Liver (tissue), 9 donors: ENCODE data around the gene DAPK1. TPM values are rescaled to one million over a fixed set of nuclear protein-coding genes. Genes with fewer than 3 reads are reported as not detected.

Source experiments
- DNase-seq: peaks from one replicate; pipeline ENCODE4 v3.0.0-alpha.2; 2017; ENCODE audit warnings: low spot score
- H3K27ac ChIP-seq, 2 donors: one replicate each; pipeline ENCODE4 v1.7.0; 2013; ENCODE audit warnings: inconsistent platforms in 2 of 2, low read length in 2 of 2, control low read depth in 1 of 2, low read depth in 1 of 2, mild to moderate bottlenecking in 1 of 2
- H3K27me3 ChIP-seq, 4 donors: one replicate each; pipeline versions ENCODE4 v1.6.1 to v1.7.0; 2013; ENCODE audit warnings: low read length in 3 of 4, inconsistent platforms in 1 of 4, mild to moderate bottlenecking in 1 of 4, moderate library complexity in 1 of 4; ENCODE audit not compliant: control insufficient read depth in 4 of 4, insufficient read depth in 4 of 4
- H3K36me3 ChIP-seq, 4 donors: one replicate each; pipeline versions ENCODE4 v1.6.1 to v1.7.0; 2013; ENCODE audit warnings: low read length in 3 of 4, mild to moderate bottlenecking in 3 of 4, low read depth in 1 of 4, moderate library complexity in 1 of 4; ENCODE audit not compliant: control insufficient read depth in 4 of 4, insufficient read depth in 3 of 4
- H3K4me1 ChIP-seq, 4 donors: one replicate each; pipeline versions ENCODE4 v1.6.1 to v1.7.0; 2013; ENCODE audit warnings: low read length in 3 of 4, mild to moderate bottlenecking in 3 of 4, moderate library complexity in 1 of 4; ENCODE audit not compliant: control insufficient read depth in 4 of 4, insufficient read depth in 4 of 4
- H3K4me3 ChIP-seq, 3 donors: one replicate each; pipeline versions ENCODE4 v1.6.1 to v1.7.0; 2013; ENCODE audit warnings: low read length in 3 of 3, control low read depth in 1 of 3, low read depth in 1 of 3, mild to moderate bottlenecking in 1 of 3
- H3K9ac ChIP-seq, 2 donors: one replicate each; pipeline ENCODE4 v1.7.0; 2013; ENCODE audit warnings: low read length in 2 of 2, mild to moderate bottlenecking in 2 of 2, moderate library complexity in 2 of 2, control low read depth in 1 of 2, low read depth in 1 of 2
- H3K9me3 ChIP-seq, 4 donors: one replicate each; pipeline versions ENCODE4 v1.6.1 to v1.7.0; 2013; ENCODE audit warnings: low read length in 3 of 4; ENCODE audit not compliant: control insufficient read depth in 4 of 4
- HNF4A ChIP-seq, 2 donors: conservative IDR thresholded peaks; 2 replicates each; pipeline ENCODE4 v1.6.1; 2016; ENCODE audit warnings: antibody characterized with exemption in 2 of 2, mild to moderate bottlenecking in 2 of 2
- JUND ChIP-seq, 2 donors: IDR thresholded peaks; 2 replicates each; pipeline ENCODE4 v1.6.1; 2016; ENCODE audit warnings: antibody characterized with exemption in 2 of 2
- NR2F2 ChIP-seq: IDR thresholded peaks from 2 replicates; pipeline ENCODE4 v1.6.1; 2016; ENCODE audit warnings: antibody characterized with exemption
- RAD21 ChIP-seq, 2 donors: IDR thresholded peaks; 2 replicates each; pipeline ENCODE4 v1.6.1; 2016; ENCODE audit warnings: antibody characterized with exemption in 2 of 2, mild to moderate bottlenecking in 2 of 2
- REST ChIP-seq: IDR thresholded peaks from 2 replicates; pipeline ENCODE4 v1.6.1; 2016; ENCODE audit warnings: antibody characterized with exemption, mild to moderate bottlenecking
- RXRA ChIP-seq, 2 donors: IDR thresholded peaks; 2 replicates each; pipeline ENCODE4 v1.6.1; 2017 to 2018; ENCODE audit warnings: antibody characterized with exemption in 2 of 2, mild to moderate bottlenecking in 1 of 2
- SP1 ChIP-seq: IDR thresholded peaks from 2 replicates; pipeline ENCODE4 v1.6.1; 2018; ENCODE audit warnings: antibody characterized with exemption, mild to moderate bottlenecking
- YY1 ChIP-seq: IDR thresholded peaks from 2 replicates; pipeline ENCODE4 v1.6.1; 2016; ENCODE audit warnings: antibody characterized with exemption, mild to moderate bottlenecking
- WGBS: extraction: QIAGEN DNeasy Blood & Tissue Kit; methylation state at CpG from one replicate; pipeline ENCODE4 v1.1.7; 2013; 5-methylcytosine and 5-hydroxymethylcytosine counted together
- polyA plus RNA-seq, 2 donors: library from polyadenylated mRNA; stranded (reverse) in 1 of 2; unstranded in 1 of 2; fragments of 200-250 nt in 1 of 2; fragments of >200 nt in 1 of 2; fragmentation: Nextera tagmentation in 1 of 2; extraction: Ambion mirVana in 1 of 2; gene quantifications; one replicate each; pipeline versions ENCODE4 v1.2.1 to v1.2.3, GENCODE V29; 2013 to 2015
- total RNA-seq, 2 donors: library from RNA; depleted of rRNA; stranded (reverse); fragments of >200 nt; gene quantifications; one replicate each; pipeline ENCODE4 v1.2.3, GENCODE V29; 2014
- donor health status: healthy.
- donor health status: healthy.
- donor health status: healthy.
- donor health status: healthy.
- donor health status: healthy.

Gene DAPK1
- total and polyA plus RNA-seq, 4 donors, result 14.0 to 40.8 (median 21.8) TPM

- H3K9me3 ChIP-seq, result no peaks in the 10 kb centered on the region
- H3K36me3 ChIP-seq, result no peaks in the 10 kb centered on the region
- WGBS, result 56% methylated on average over 7 of the region's 7 CpGs
- no peak for DNase-seq
- peak overlapping the region; percentile 22 to 29 for H3K27ac ChIP-seq
- TF ChIP-seq JUND (IDR thresholded peaks at IDR 0.05), result no peak
- no peak for TF ChIP-seq HNF4A (conservative IDR thresholded peaks at IDR 0.05)
- TF ChIP-seq SP1, result peak; percentile 13
- peak; percentile 71 for TF ChIP-seq NR2F2
- TF ChIP-seq RXRA (IDR thresholded peaks at IDR 0.05), result peak; percentile 25 to 30
- no peaks in the 10 kb centered on the region for H3K27me3 ChIP-seq
- peaks cover 14 to 78% (median 56%) of the 10 kb centered on the region in 4 donors for H3K4me1 ChIP-seq
- H3K9ac ChIP-seq, result no peak overlapping the region
- no peak overlapping the region for H3K4me3 ChIP-seq
Observed at GRCh38 chr9:87596862-87597261, 99.2 kb downstream of the DAPK1 start.

- no peak for DNase-seq
- H3K27me3 ChIP-seq, result no peaks in the 10 kb centered on the region
Observed at GRCh38 chr9:87597710-87598443, 100.2 kb downstream of the DAPK1 start.

DNA sequence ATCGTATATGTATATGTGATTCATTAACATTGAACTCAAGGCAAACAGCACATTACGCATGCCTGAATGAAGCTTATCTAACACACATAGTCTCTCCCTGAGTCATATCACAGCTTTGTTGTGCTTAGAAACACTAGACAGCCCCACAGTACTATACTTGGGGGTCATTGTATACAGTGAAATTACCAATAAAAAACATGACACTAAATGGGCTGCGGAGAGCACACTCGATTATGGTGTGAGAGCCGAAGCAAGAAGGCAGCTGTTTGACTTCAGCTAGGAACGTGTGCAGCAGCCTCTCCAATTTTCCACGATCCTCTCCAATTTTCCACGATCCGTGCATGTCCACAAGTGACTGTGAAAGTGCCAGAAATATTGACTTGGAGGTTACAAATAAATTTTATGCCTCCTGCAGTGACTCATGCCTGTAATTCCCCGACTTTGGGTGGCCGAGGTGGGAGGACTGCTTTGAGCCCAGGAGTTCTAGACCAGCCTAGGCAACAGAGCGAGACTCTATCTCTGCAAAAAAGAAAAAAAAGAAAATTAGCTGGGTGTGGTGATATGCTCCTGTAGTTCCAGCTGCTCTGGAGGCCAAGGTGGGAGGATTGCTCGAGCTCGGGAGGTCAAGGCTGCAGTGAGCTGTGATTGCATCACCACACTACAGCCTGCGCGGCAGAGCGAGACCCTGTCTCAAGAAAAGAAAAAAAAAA lies 102.4 kb downstream of the DAPK1 start:
- Histone ChIP-seq H3K9ac (no peak overlapping the region), H3K27ac (peak overlapping the region in 1 of 2 donors; percentile 6), H3K4me1 (peaks cover 5 to 52% (median 36%) of the 10 kb centered on the region in 4 donors), H3K27me3 (no peaks in the 10 kb centered on the region), H3K36me3 (peaks cover 0 to 3% (median 1%) of the 10 kb centered on the region in 4 donors), H3K4me3 (no peak overlapping the region), H3K9me3 (no peaks in the 10 kb centered on the region)
- no peak for TF ChIP-seq REST
- TF ChIP-seq JUND (IDR thresholded peaks at IDR 0.05), result peak; percentile 12 to 23
- peak; percentile 51 for TF ChIP-seq NR2F2
- TF ChIP-seq RAD21 (IDR thresholded peaks at IDR 0.05), result no peak
- 69% methylated on average over 17 of the region's 17 CpGs for WGBS
- DNase-seq, result no peak

More at GRCh38 chr9:87597710-87598443, 100.2 kb downstream of the DAPK1 start:
- Histone ChIP-seq H3K4me1 (peaks cover 9 to 68% (median 48%) of the 10 kb centered on the region in 4 donors), H3K27ac (peak overlapping the region in 1 of 2 donors; percentile 41), H3K9ac (peak overlapping the region in 1 of 2 donors; percentile 14), H3K4me3 (no peak overlapping the region), H3K36me3 (no peaks in the 10 kb centered on the region), H3K9me3 (no peaks in the 10 kb centered on the region)
- WGBS, result 45% methylated on average over 13 of the region's 13 CpGs
- TF ChIP-seq REST, result no peak
- TF ChIP-seq YY1, result peak; percentile 36
- TF ChIP-seq HNF4A (conservative IDR thresholded peaks at IDR 0.05), result no peak
